ENCODE measurements around the gene SMOC2. TPM values are rescaled to one million over a fixed set of nuclear protein-coding genes. Genes with fewer than 3 reads are reported as not detected.

The SMOC2 gene
- total and polyA plus RNA-seq, 4 experiments from 2014 or later: not detected

GRCh38 chr6:168458101-168458500, 17.1 kb downstream of the SMOC2 start:
- Histone ChIP-seq H3K9me3 (ENCODE audit: control insufficient read depth in 1 of 2, low read length in 2 of 2) (no peaks in the 10 kb centered on the region), H3K36me3 (ENCODE audit: insufficient read depth, low read length) (no peaks in the 10 kb centered on the region), H3K27me3 (ENCODE audit: insufficient read depth, low read length) (no peaks in the 10 kb centered on the region), H3K4me1 (ENCODE audit: insufficient read depth, low read length) (no peaks in the 10 kb centered on the region), H3K4me3 (ENCODE audit: low read length in 2 of 2) (no peak overlapping the region), H3K27ac (ENCODE audit: low read depth, low read length) (no peak overlapping the region)
- H3K4me1 Mint-ChIP-seq: peaks cover 0 to 3% (median 0%) of the 10 kb centered on the region in 4 donors
- ChIA-PET CTCF (ENCODE audit: partially characterized antibody) (no interaction called here), POLR2A (ENCODE audit: partially characterized antibody) (no interaction called here)
- no peak for DNase-seq
- H3K27me3 Mint-ChIP-seq: peaks cover 10 to 13% of the 10 kb centered on the region in 2 donors
- no peak overlapping the region for H3K27ac Mint-ChIP-seq
- no peaks in the 10 kb centered on the region for H3K9me3 Mint-ChIP-seq
- intact Hi-C loops (cut with micrococcal nuclease): no loop called here
- no peaks in the 10 kb centered on the region for H3K36me3 Mint-ChIP-seq
- no peak overlapping the region for H3K4me3 Mint-ChIP-seq

- H3K27ac Mint-ChIP-seq: no peak overlapping the region
- H3K4me1 Mint-ChIP-seq: no peaks in the 10 kb centered on the region
- H3K9me3 Mint-ChIP-seq: no peaks in the 10 kb centered on the region
- H3K4me3 Mint-ChIP-seq: no peak overlapping the region
- CTCF ChIA-PET (ENCODE audit: partially characterized antibody): no interaction called here
- DNase-seq: no peak
- H3K4me3 ChIP-seq (ENCODE audit: low read length in 2 of 2): no peak overlapping the region
- no peaks in the 10 kb centered on the region for H3K27me3 ChIP-seq (ENCODE audit: insufficient read depth, low read length)
- H3K36me3 ChIP-seq (ENCODE audit: insufficient read depth, low read length): no peaks in the 10 kb centered on the region
- POLR2A ChIA-PET (ENCODE audit: partially characterized antibody): no interaction called here
- no peaks in the 10 kb centered on the region for H3K36me3 Mint-ChIP-seq
- no peaks in the 10 kb centered on the region for H3K4me1 ChIP-seq (ENCODE audit: insufficient read depth, low read length)
- no peak overlapping the region for H3K27ac ChIP-seq (ENCODE audit: low read depth, low read length)
- intact Hi-C loops (cut with micrococcal nuclease): no loop called here
- H3K9me3 ChIP-seq (ENCODE audit: control insufficient read depth in 1 of 2, low read length in 2 of 2): no peaks in the 10 kb centered on the region
- peaks cover 7 to 8% of the 10 kb centered on the region in 2 donors for H3K27me3 Mint-ChIP-seq
These were observed 18.6 kb downstream of the SMOC2 start for GRCh38 chr6:168459572-168459971.

GRCh38 chr6:168462289-168462853, 21.4 kb downstream of the SMOC2 start:
- Mint-ChIP-seq H3K27ac (no peak overlapping the region), H3K4me3 (no peak overlapping the region), H3K9me3 (no peaks in the 10 kb centered on the region), H3K36me3 (no peaks in the 10 kb centered on the region), H3K4me1 (no peaks in the 10 kb centered on the region), H3K27me3 (peaks cover 5 to 7% of the 10 kb centered on the region in 2 donors)
- Histone ChIP-seq H3K9me3 (ENCODE audit: control insufficient read depth in 1 of 2, low read length in 2 of 2) (no peaks in the 10 kb centered on the region), H3K27ac (ENCODE audit: low read depth, low read length) (no peak overlapping the region), H3K4me3 (ENCODE audit: low read length in 2 of 2) (no peak overlapping the region), H3K4me1 (ENCODE audit: insufficient read depth, low read length) (no peaks in the 10 kb centered on the region), H3K36me3 (ENCODE audit: insufficient read depth, low read length) (no peaks in the 10 kb centered on the region), H3K27me3 (ENCODE audit: insufficient read depth, low read length) (no peaks in the 10 kb centered on the region)
- ChIA-PET POLR2A (ENCODE audit: partially characterized antibody) (no interaction called here), CTCF (ENCODE audit: partially characterized antibody) (no interaction called here)
- intact Hi-C loops (cut with micrococcal nuclease): no loop called here
- DNase-seq: no peak

- no peaks in the 10 kb centered on the region for H3K9me3 ChIP-seq (ENCODE audit: control insufficient read depth in 1 of 2, low read length in 2 of 2)
- H3K27ac ChIP-seq (ENCODE audit: low read depth, low read length): no peak overlapping the region
- no peaks in the 10 kb centered on the region for H3K4me1 ChIP-seq (ENCODE audit: insufficient read depth, low read length)
- DNase-seq: no peak
- peaks cover 5 to 6% of the 10 kb centered on the region in 2 donors for H3K27me3 Mint-ChIP-seq
- intact Hi-C loops (cut with micrococcal nuclease): no loop called here
- ChIA-PET POLR2A (ENCODE audit: partially characterized antibody) (no interaction called here), CTCF (ENCODE audit: partially characterized antibody) (no interaction called here)
- H3K4me3 Mint-ChIP-seq: no peak overlapping the region
- no peaks in the 10 kb centered on the region for H3K36me3 Mint-ChIP-seq
- no peak overlapping the region for H3K27ac Mint-ChIP-seq
- H3K36me3 ChIP-seq (ENCODE audit: insufficient read depth, low read length): no peaks in the 10 kb centered on the region
- no peaks in the 10 kb centered on the region for H3K4me1 Mint-ChIP-seq
- H3K27me3 ChIP-seq (ENCODE audit: insufficient read depth, low read length): no peaks in the 10 kb centered on the region
- no peak overlapping the region for H3K4me3 ChIP-seq (ENCODE audit: low read length in 2 of 2)
- H3K9me3 Mint-ChIP-seq: no peaks in the 10 kb centered on the region
These were observed 23.6 kb downstream of the SMOC2 start for GRCh38 chr6:168464546-168464945.

GRCh38 chr6:168468045-168468444, 27.1 kb downstream of the SMOC2 start:
- Histone ChIP-seq H3K4me3 (ENCODE audit: low read length in 2 of 2) (no peak overlapping the region), H3K27me3 (ENCODE audit: insufficient read depth, low read length) (no peaks in the 10 kb centered on the region), H3K9me3 (ENCODE audit: control insufficient read depth in 1 of 2, low read length in 2 of 2) (peaks cover 0 to 4% of the 10 kb centered on the region in 2 donors), H3K4me1 (ENCODE audit: insufficient read depth, low read length) (no peaks in the 10 kb centered on the region), H3K36me3 (ENCODE audit: insufficient read depth, low read length) (no peaks in the 10 kb centered on the region), H3K27ac (ENCODE audit: low read depth, low read length) (no peak overlapping the region)
- CTCF ChIA-PET (ENCODE audit: partially characterized antibody): no interaction called here
- H3K9me3 Mint-ChIP-seq: no peaks in the 10 kb centered on the region
- H3K4me3 Mint-ChIP-seq: no peak overlapping the region
- H3K36me3 Mint-ChIP-seq: no peaks in the 10 kb centered on the region
- H3K4me1 Mint-ChIP-seq: no peaks in the 10 kb centered on the region
- intact Hi-C loops (cut with micrococcal nuclease): no loop called here
- H3K27ac Mint-ChIP-seq: no peak overlapping the region
- DNase-seq: no peak
- H3K27me3 Mint-ChIP-seq: peaks cover 1 to 3% of the 10 kb centered on the region in 2 donors
- POLR2A ChIA-PET (ENCODE audit: partially characterized antibody): no interaction called here

GRCh38 chr6:168469521-168469920, 28.5 kb downstream of the SMOC2 start:
- Mint-ChIP-seq H3K4me3 (no peak overlapping the region), H3K27me3 (peaks cover 4% of the 10 kb centered on the region in 2 donors), H3K4me1 (no peaks in the 10 kb centered on the region), H3K27ac (no peak overlapping the region), H3K36me3 (no peaks in the 10 kb centered on the region), H3K9me3 (peaks cover 0 to 3% (median 0%) of the 10 kb centered on the region in 8 donors)
- CTCF ChIA-PET (ENCODE audit: partially characterized antibody): no interaction called here
- no peaks in the 10 kb centered on the region for H3K27me3 ChIP-seq (ENCODE audit: insufficient read depth, low read length)
- H3K4me3 ChIP-seq (ENCODE audit: low read length in 2 of 2): no peak overlapping the region
- no peak overlapping the region for H3K27ac ChIP-seq (ENCODE audit: low read depth, low read length)
- peaks cover 0 to 4% of the 10 kb centered on the region in 2 donors for H3K9me3 ChIP-seq (ENCODE audit: control insufficient read depth in 1 of 2, low read length in 2 of 2)
- DNase-seq: no peak
- no peaks in the 10 kb centered on the region for H3K36me3 ChIP-seq (ENCODE audit: insufficient read depth, low read length)
- POLR2A ChIA-PET (ENCODE audit: partially characterized antibody): no interaction called here
- intact Hi-C loops (cut with micrococcal nuclease): no loop called here
- H3K4me1 ChIP-seq (ENCODE audit: insufficient read depth, low read length): no peaks in the 10 kb centered on the region

- H3K9me3 ChIP-seq (ENCODE audit: control insufficient read depth in 1 of 2, low read length in 2 of 2): peaks cover 0 to 4% of the 10 kb centered on the region in 2 donors
- H3K4me3 Mint-ChIP-seq: no peak overlapping the region
- no peaks in the 10 kb centered on the region for H3K27me3 ChIP-seq (ENCODE audit: insufficient read depth, low read length)
- H3K36me3 Mint-ChIP-seq: no peaks in the 10 kb centered on the region
- POLR2A ChIA-PET (ENCODE audit: partially characterized antibody): no interaction called here
- no peaks in the 10 kb centered on the region for H3K4me1 Mint-ChIP-seq
- H3K4me3 ChIP-seq (ENCODE audit: low read length in 2 of 2): no peak overlapping the region
- H3K4me1 ChIP-seq (ENCODE audit: insufficient read depth, low read length): no peaks in the 10 kb centered on the region
- intact Hi-C loops (cut with micrococcal nuclease): no loop called here
- peaks cover 4% of the 10 kb centered on the region in 2 donors for H3K27me3 Mint-ChIP-seq
- H3K27ac Mint-ChIP-seq: no peak overlapping the region
- CTCF ChIA-PET (ENCODE audit: partially characterized antibody): no interaction called here
- no peak overlapping the region for H3K27ac ChIP-seq (ENCODE audit: low read depth, low read length)
- no peaks in the 10 kb centered on the region for H3K36me3 ChIP-seq (ENCODE audit: insufficient read depth, low read length)
- H3K9me3 Mint-ChIP-seq: peaks cover 0 to 3% (median 0%) of the 10 kb centered on the region in 8 donors
- DNase-seq: no peak
These were observed 28.9 kb downstream of the SMOC2 start for GRCh38 chr6:168469926-168470325.

GRCh38 chr6:168472363-168472762, 31.4 kb downstream of the SMOC2 start:
- Histone ChIP-seq H3K4me1 (ENCODE audit: insufficient read depth, low read length) (no peaks in the 10 kb centered on the region), H3K27ac (ENCODE audit: low read depth, low read length) (no peak overlapping the region), H3K36me3 (ENCODE audit: insufficient read depth, low read length) (no peaks in the 10 kb centered on the region), H3K4me3 (ENCODE audit: low read length in 2 of 2) (no peak overlapping the region), H3K9me3 (ENCODE audit: control insufficient read depth in 1 of 2, low read length in 2 of 2) (peaks cover 0 to 4% of the 10 kb centered on the region in 2 donors), H3K27me3 (ENCODE audit: insufficient read depth, low read length) (no peaks in the 10 kb centered on the region)
- Mint-ChIP-seq H3K9me3 (peaks cover 0 to 4% (median 0%) of the 10 kb centered on the region in 8 donors), H3K27me3 (peaks cover 8% of the 10 kb centered on the region in 2 donors), H3K4me3 (no peak overlapping the region), H3K4me1 (no peaks in the 10 kb centered on the region), H3K36me3 (no peaks in the 10 kb centered on the region), H3K27ac (no peak overlapping the region)
- no peak for DNase-seq
- intact Hi-C loops (cut with micrococcal nuclease): no loop called here
- ChIA-PET CTCF (ENCODE audit: partially characterized antibody) (no interaction called here), POLR2A (ENCODE audit: partially characterized antibody) (no interaction called here)
